Measurements from ENCODE around the gene SH2B3.
A peak's percentile ranks its signal among the peaks of the same experiment; 100 is the strongest.

The SH2B3 gene

GRCh38 chr12:111425655-111426054 is 19.9 kb downstream of the SH2B3 start:
- DNase-seq (ENCODE audit: insufficient read length, low spot score) (no peak), FAIRE-seq (no peak)
- TF ChIP-seq POLR2A (IDR thresholded peaks at IDR 0.05; ENCODE audit: low read depth, low read length) (no peak), TAF1 (IDR thresholded peaks at IDR 0.05; ENCODE audit: low read depth, low read length) (no peak), PAX5 (IDR thresholded peaks at IDR 0.05; ENCODE audit: insufficient read depth, low read length, severe bottlenecking) (no peak), POLR2AphosphoS5 (IDR thresholded peaks at IDR 0.05; ENCODE audit: low read depth, low read length) (no peak)

GRCh38 chr12:111426344-111427185 is 20.8 kb downstream of the SH2B3 start:
- TF ChIP-seq TAF1 (IDR thresholded peaks at IDR 0.05; ENCODE audit: low read depth, low read length), result no peak
- no peak for DNase-seq (ENCODE audit: insufficient read length, low spot score)
- FAIRE-seq, result no peak

GRCh38 chr12:111427417-111428074 is 21.8 kb downstream of the SH2B3 start:
- FAIRE-seq, result no peak
- no peak for DNase-seq (ENCODE audit: insufficient read length, low spot score)
- TF ChIP-seq POLR2A (IDR thresholded peaks at IDR 0.05; ENCODE audit: low read depth, low read length), result no peak
- no peak for TF ChIP-seq POLR2AphosphoS5 (IDR thresholded peaks at IDR 0.05; ENCODE audit: low read depth, low read length)
- no peak for TF ChIP-seq TAF1 (IDR thresholded peaks at IDR 0.05; ENCODE audit: low read depth, low read length)
- no peak for TF ChIP-seq POU2F2 (IDR thresholded peaks at IDR 0.05; ENCODE audit: low read depth, low read length)
- no peak for TF ChIP-seq SPI1 (IDR thresholded peaks at IDR 0.05; ENCODE audit: low read depth, low read length)
- TF ChIP-seq PAX5 (IDR thresholded peaks at IDR 0.05; ENCODE audit: insufficient read depth, low read length, severe bottlenecking), result no peak

GRCh38 chr12:111428081-111428727 is 22.5 kb downstream of the SH2B3 start:
- 0 out of 2 replicates have a peak, but pooled peaks have one; percentile 43 for TF ChIP-seq POU2F2 (IDR thresholded peaks at IDR 0.05; ENCODE audit: low read depth, low read length)
- TF ChIP-seq TAF1 (IDR thresholded peaks at IDR 0.05; ENCODE audit: low read depth, low read length), result no peak
- DNase-seq (ENCODE audit: insufficient read length, low spot score) (no peak), FAIRE-seq (no peak)

GRCh38 chr12:111428728-111429175 is 23.0 kb downstream of the SH2B3 start:
- TF ChIP-seq TAF1 (IDR thresholded peaks at IDR 0.05; ENCODE audit: low read depth, low read length), result no peak
- no peak for TF ChIP-seq POLR2AphosphoS5 (IDR thresholded peaks at IDR 0.05; ENCODE audit: low read depth, low read length)
- TF ChIP-seq SPI1 (IDR thresholded peaks at IDR 0.05; ENCODE audit: low read depth, low read length), result no peak
- no peak for TF ChIP-seq POLR2A (IDR thresholded peaks at IDR 0.05; ENCODE audit: low read depth, low read length)
- no peak for TF ChIP-seq POU2F2 (IDR thresholded peaks at IDR 0.05; ENCODE audit: low read depth, low read length)
- no peak for TF ChIP-seq PAX5 (IDR thresholded peaks at IDR 0.05; ENCODE audit: insufficient read depth, low read length, severe bottlenecking)
- FAIRE-seq (no peak), DNase-seq (ENCODE audit: insufficient read length, low spot score) (no peak)

- FAIRE-seq (peak; percentile 66), DNase-seq (ENCODE audit: insufficient read length, low spot score) (no peak)
- TF ChIP-seq POLR2A (IDR thresholded peaks at IDR 0.05; ENCODE audit: low read depth, low read length) (no peak), POU2F2 (IDR thresholded peaks at IDR 0.05; ENCODE audit: low read depth, low read length) (peak; percentile 35), POLR2AphosphoS5 (IDR thresholded peaks at IDR 0.05; ENCODE audit: low read depth, low read length) (no peak), PAX5 (IDR thresholded peaks at IDR 0.05; ENCODE audit: insufficient read depth, low read length, severe bottlenecking) (no peak)
Measured at GRCh38 chr12:111429828-111430432, 24.2 kb downstream of the SH2B3 start.

GRCh38 chr12:111430433-111431353 is 25.0 kb downstream of the SH2B3 start:
- FAIRE-seq, result peak; percentile 28
- DNase-seq (ENCODE audit: insufficient read length, low spot score), result no peak
- TF ChIP-seq POLR2A (IDR thresholded peaks at IDR 0.05; ENCODE audit: low read depth, low read length) (peak; percentile 53; the same call in 1 of the 2 replicates), TAF1 (IDR thresholded peaks at IDR 0.05; ENCODE audit: low read depth, low read length) (no peak; the same call in 1 of the 2 replicates), POU2F2 (IDR thresholded peaks at IDR 0.05; ENCODE audit: low read depth, low read length) (peak; percentile 55; the same call in 1 of the 2 replicates)

- TF ChIP-seq POU2F2 (IDR thresholded peaks at IDR 0.05; ENCODE audit: low read depth, low read length) (no peak), POLR2AphosphoS5 (IDR thresholded peaks at IDR 0.05; ENCODE audit: low read depth, low read length) (no peak), TAF1 (IDR thresholded peaks at IDR 0.05; ENCODE audit: low read depth, low read length) (no peak), SPI1 (IDR thresholded peaks at IDR 0.05; ENCODE audit: low read depth, low read length) (no peak), POLR2A (IDR thresholded peaks at IDR 0.05; ENCODE audit: low read depth, low read length) (no peak), PAX5 (IDR thresholded peaks at IDR 0.05; ENCODE audit: insufficient read depth, low read length, severe bottlenecking) (no peak)
- DNase-seq (ENCODE audit: insufficient read length, low spot score), result no peak
- FAIRE-seq, result no peak
Measured at GRCh38 chr12:111431772-111432171, 26.0 kb downstream of the SH2B3 start.

GRCh38 chr12:111434049-111434448 is 28.3 kb downstream of the SH2B3 start:
- FAIRE-seq, result no peak
- no peak for TF ChIP-seq POLR2AphosphoS5 (IDR thresholded peaks at IDR 0.05; ENCODE audit: low read depth, low read length)
- no peak for DNase-seq (ENCODE audit: insufficient read length, low spot score)

Measured in GM12891 (cell line).